ENCODE results near the gene ADAMTSL4.
"Not testable (repeated sequence)": the region's sequence is repeated elsewhere in the genome, so short reads cannot be mapped to it uniquely, and the experiment has no call there.

ADAMTSL4 gene

GRCh38 chr1:150596976-150597375, 47.8 kb downstream of the ADAMTSL4 start:
- DNase-seq (ENCODE audit: low read depth), result no peak
- no peak for TF ChIP-seq CTCF (IDR thresholded peaks at IDR 0.05; ENCODE audit: low read depth, low read length, missing control alignments)
- H3K4me3 ChIP-seq (ENCODE audit: low read depth, low read length), result no peak overlapping the region
- in situ Hi-C loops (cut with HindIII; ENCODE audit: low sequenced_read_pairs), result no loop called here

GRCh38 chr1:150598346-150598745, 49.1 kb downstream of the ADAMTSL4 start:
- H3K4me3 ChIP-seq (ENCODE audit: low read depth, low read length); in situ Hi-C loops (cut with HindIII; ENCODE audit: low sequenced_read_pairs); DNase-seq (ENCODE audit: low read depth): not testable (repeated sequence)

- no peak for TF ChIP-seq CTCF (IDR thresholded peaks at IDR 0.05; ENCODE audit: low read depth, low read length, missing control alignments)
- no peak overlapping the region for H3K4me3 ChIP-seq (ENCODE audit: low read depth, low read length)
- in situ Hi-C loops (cut with HindIII; ENCODE audit: low sequenced_read_pairs), result no loop called here
- no peak for DNase-seq (ENCODE audit: low read depth)
Measured at GRCh38 chr1:150601540-150601939, 52.3 kb downstream of the ADAMTSL4 start.

GRCh38 chr1:150602372-150602771, 53.2 kb downstream of the ADAMTSL4 start:
- in situ Hi-C loops (cut with HindIII; ENCODE audit: low sequenced_read_pairs); H3K4me3 ChIP-seq (ENCODE audit: low read depth, low read length); DNase-seq (ENCODE audit: low read depth): not testable (repeated sequence)

- H3K4me3 ChIP-seq (ENCODE audit: low read depth, low read length), result no peak overlapping the region
- no peak for DNase-seq (ENCODE audit: low read depth)
- TF ChIP-seq CTCF (IDR thresholded peaks at IDR 0.05; ENCODE audit: low read depth, low read length, missing control alignments), result no peak
- in situ Hi-C loops (cut with HindIII; ENCODE audit: low sequenced_read_pairs), result no loop called here
Measured at GRCh38 chr1:150603711-150604110, 54.5 kb downstream of the ADAMTSL4 start.

DNA sequence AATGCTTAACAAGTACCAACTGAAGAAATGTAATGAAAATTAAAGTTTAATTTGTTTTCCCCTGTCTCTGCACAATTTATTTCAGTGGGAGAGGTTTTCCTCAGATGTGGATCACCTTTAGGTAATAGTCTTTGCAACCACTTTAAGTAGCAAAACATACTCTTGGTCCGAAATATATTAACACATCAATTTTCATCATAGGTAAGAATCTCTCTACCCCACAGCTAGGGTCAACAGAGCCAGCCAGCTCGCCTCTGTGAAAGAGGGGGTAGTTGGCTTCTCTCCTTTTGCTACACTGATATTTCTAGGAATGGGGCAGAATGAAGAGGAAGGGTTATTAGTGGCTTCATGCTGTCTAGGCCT, 55.0 kb downstream of the ADAMTSL4 start:
- no peak for DNase-seq (ENCODE audit: low read depth)
- no peak for TF ChIP-seq CTCF (IDR thresholded peaks at IDR 0.05; ENCODE audit: low read depth, low read length, missing control alignments)
- H3K4me3 ChIP-seq (ENCODE audit: low read depth, low read length), result no peak overlapping the region
- in situ Hi-C loops (cut with HindIII; ENCODE audit: low sequenced_read_pairs), result no loop called here

GRCh38 chr1:150605451-150605731, 56.2 kb downstream of the ADAMTSL4 start:
- H3K4me3 ChIP-seq (ENCODE audit: low read depth, low read length); DNase-seq (ENCODE audit: low read depth); in situ Hi-C loops (cut with HindIII; ENCODE audit: low sequenced_read_pairs): not testable (repeated sequence)

DNA sequence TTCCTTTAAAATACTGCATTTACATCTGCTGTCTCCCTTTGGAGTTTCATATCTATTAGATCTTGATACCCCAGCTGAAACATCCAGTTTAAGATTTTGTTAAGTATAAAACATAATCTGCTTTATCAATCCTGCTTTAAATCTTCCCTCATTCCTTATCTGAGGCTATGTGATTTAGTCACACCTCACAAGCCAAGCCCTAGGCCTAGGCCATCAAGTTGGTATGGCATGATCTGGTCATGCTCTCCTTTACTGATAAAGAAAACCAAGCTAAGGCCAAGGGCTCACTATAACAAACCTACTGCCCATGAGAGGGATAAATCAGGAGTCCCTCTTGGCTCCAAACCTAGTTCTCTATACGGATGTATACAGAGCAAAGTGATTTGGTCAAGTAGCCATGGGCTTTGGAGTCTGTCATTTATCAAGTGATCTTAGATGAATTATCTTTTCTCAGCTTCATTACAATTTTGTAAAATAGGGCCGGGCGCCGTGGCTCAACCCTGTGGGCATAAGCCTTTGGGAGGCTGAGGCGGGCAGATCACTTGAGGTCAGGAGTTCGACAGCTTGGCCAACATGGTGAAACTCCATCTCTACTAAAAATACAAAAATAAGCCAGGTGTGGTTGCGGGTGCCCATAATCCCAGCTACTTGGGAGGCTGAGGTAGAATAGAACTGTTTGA, 57.4 kb downstream of the ADAMTSL4 start:
- in situ Hi-C loops (cut with HindIII; ENCODE audit: low sequenced_read_pairs), result no loop called here
- no peak for DNase-seq (ENCODE audit: low read depth)
- no peak for TF ChIP-seq CTCF (IDR thresholded peaks at IDR 0.05; ENCODE audit: low read depth, low read length, missing control alignments)
- no peak overlapping the region for H3K4me3 ChIP-seq (ENCODE audit: low read depth, low read length)

Measured in astrocyte of the cerebellum (primary cell).